NCI-H1048 (cell line): ENCODE results near the gene TFAP2D.

ENCODE experiments used
- DNase-seq: peaks from one replicate; lab custom pipeline; 2025; lab: John Stamatoyannopoulos, UW

Gene TFAP2D

GRCh38 chr6:50819466-50819903 lies 106.2 kb downstream of the TFAP2D start:
- no peak for DNase-seq

GRCh38 chr6:50819904-50820868 lies 106.9 kb downstream of the TFAP2D start:
- DNase-seq, result no peak

GRCh38 chr6:50820869-50821264 lies 107.5 kb downstream of the TFAP2D start:
- DNase-seq, result no peak

- DNase-seq, result no peak
Measured at GRCh38 chr6:50821441-50822077, 108.2 kb downstream of the TFAP2D start.

- DNase-seq, result no peak
Measured at GRCh38 chr6:50822078-50822476, 108.8 kb downstream of the TFAP2D start.
